Spleen (tissue), 7 donors: ENCODE data around the gene FRAS1.

Experiments used
- POLR2A ChIP-seq, 3 donors: fragments of 450-650 bp; IDR thresholded peaks; one replicate each; pipeline ENCODE4 v1.5.1; 2017; ENCODE audit warnings: antibody characterized with exemption in 3 of 3, mild to moderate bottlenecking in 1 of 3
- TF ChIP-seq, protein P1 (sequence below), 11 experiments: fragments of 200-600 bp in 7 of 11; fragments of 450-650 bp in 4 of 11; sonication (generic) in 4 of 11; IDR thresholded peaks in 8 of 11; conservative IDR thresholded peaks in 3 of 11; 1 replicate in 7 of 11; 2 replicates in 4 of 11; pipeline versions ENCODE4 v1.4.0 to v1.8.0; 2016 to 2021; ENCODE audit warnings: antibody characterized with exemption in 11 of 11, inconsistent platforms in 4 of 11, mild to moderate bottlenecking in 1 of 11
- donor health status: DM: no; HTN: no; CAD: no; lungs with moderate emphysema.
- donor health status: DM: no; HTN: no; CAD: no.
- donor health status: DM: no; HTN: no; CAD: no.

- TF ChIP-seq, protein P1, sequence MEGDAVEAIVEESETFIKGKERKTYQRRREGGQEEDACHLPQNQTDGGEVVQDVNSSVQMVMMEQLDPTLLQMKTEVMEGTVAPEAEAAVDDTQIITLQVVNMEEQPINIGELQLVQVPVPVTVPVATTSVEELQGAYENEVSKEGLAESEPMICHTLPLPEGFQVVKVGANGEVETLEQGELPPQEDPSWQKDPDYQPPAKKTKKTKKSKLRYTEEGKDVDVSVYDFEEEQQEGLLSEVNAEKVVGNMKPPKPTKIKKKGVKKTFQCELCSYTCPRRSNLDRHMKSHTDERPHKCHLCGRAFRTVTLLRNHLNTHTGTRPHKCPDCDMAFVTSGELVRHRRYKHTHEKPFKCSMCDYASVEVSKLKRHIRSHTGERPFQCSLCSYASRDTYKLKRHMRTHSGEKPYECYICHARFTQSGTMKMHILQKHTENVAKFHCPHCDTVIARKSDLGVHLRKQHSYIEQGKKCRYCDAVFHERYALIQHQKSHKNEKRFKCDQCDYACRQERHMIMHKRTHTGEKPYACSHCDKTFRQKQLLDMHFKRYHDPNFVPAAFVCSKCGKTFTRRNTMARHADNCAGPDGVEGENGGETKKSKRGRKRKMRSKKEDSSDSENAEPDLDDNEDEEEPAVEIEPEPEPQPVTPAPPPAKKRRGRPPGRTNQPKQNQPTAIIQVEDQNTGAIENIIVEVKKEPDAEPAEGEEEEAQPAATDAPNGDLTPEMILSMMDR (IDR thresholded peaks at IDR 0.05 in 8 of 11, conservative IDR thresholded peaks at IDR 0.05 in 3 of 11): no peak
- no peak for TF ChIP-seq POLR2A (IDR thresholded peaks at IDR 0.05)
Observed at GRCh38 chr4:78065508-78066192, 8.5 kb downstream of the FRAS1 start.
